ENCODE results near the gene CBX8.

The CBX8 gene

GRCh38 chr17:79801156-79802038 lies 4.5 kb upstream of the CBX8 start:
- no peak for TF ChIP-seq CTCF (conservative IDR thresholded peaks at IDR 0.05; ENCODE audit: control insufficient read depth, insufficient read depth, low read depth, low read length)
- H3K4me3 ChIP-seq (ENCODE audit: control insufficient read depth, low read depth, low read length), result no peak overlapping the region
- DNase-seq (ENCODE audit: low read depth), result no peak

- DNase-seq (ENCODE audit: low read depth), result peak; percentile 49
- H3K4me3 ChIP-seq (ENCODE audit: control insufficient read depth, low read depth, low read length), result no peak overlapping the region
- no peak for TF ChIP-seq CTCF (conservative IDR thresholded peaks at IDR 0.05; ENCODE audit: control insufficient read depth, insufficient read depth, low read depth, low read length)
Observed at GRCh38 chr17:79800325-79801155, 3.7 kb upstream of the CBX8 start.

- no peak for TF ChIP-seq CTCF (conservative IDR thresholded peaks at IDR 0.05; ENCODE audit: control insufficient read depth, insufficient read depth, low read depth, low read length)
- DNase-seq (ENCODE audit: low read depth), result no peak
- H3K4me3 ChIP-seq (ENCODE audit: control insufficient read depth, low read depth, low read length), result no peak overlapping the region
Observed at GRCh38 chr17:79799538-79800324, 2.9 kb upstream of the CBX8 start.

- no peak for TF ChIP-seq CTCF (conservative IDR thresholded peaks at IDR 0.05; ENCODE audit: control insufficient read depth, insufficient read depth, low read depth, low read length)
- H3K4me3 ChIP-seq (ENCODE audit: control insufficient read depth, low read depth, low read length), result no peak overlapping the region
- no peak for DNase-seq (ENCODE audit: low read depth)
Observed at GRCh38 chr17:79799174-79799537, 2.3 kb upstream of the CBX8 start.

GRCh38 chr17:79798299-79799173 lies 1.7 kb upstream of the CBX8 start:
- H3K4me3 ChIP-seq (ENCODE audit: control insufficient read depth, low read depth, low read length), result no peak overlapping the region

More at GRCh38 chr17:79798299-79799173, 1.7 kb upstream of the CBX8 start:
- no peak for TF ChIP-seq CTCF (conservative IDR thresholded peaks at IDR 0.05; ENCODE audit: control insufficient read depth, insufficient read depth, low read depth, low read length)
- DNase-seq (ENCODE audit: low read depth), result peak; percentile 44
